Stimulated activated CD4-positive, alpha-beta T cell treated with anti-CD3 and anti-CD28 coated beads, Interleukin-15, amount 100 ng/mL, for 24 hours (primary cell): ENCODE measurements around the gene GCNT2.
"Not testable (repeated sequence)": the region's sequence is repeated elsewhere in the genome, so short reads cannot be mapped to it uniquely, and the experiment has no call there.

Experiments used
- DNase-seq: peaks from one replicate; pipeline ENCODE4 v3.0.0-alpha.2; 2020

Gene GCNT2

GRCh38 chr6:10665595-10665994 is 144.4 kb downstream of the GCNT2 start:
- DNase-seq = not testable (repeated sequence)

- no peak for DNase-seq
Observed at GRCh38 chr6:10668126-10668917, 147.2 kb downstream of the GCNT2 start.

DNA sequence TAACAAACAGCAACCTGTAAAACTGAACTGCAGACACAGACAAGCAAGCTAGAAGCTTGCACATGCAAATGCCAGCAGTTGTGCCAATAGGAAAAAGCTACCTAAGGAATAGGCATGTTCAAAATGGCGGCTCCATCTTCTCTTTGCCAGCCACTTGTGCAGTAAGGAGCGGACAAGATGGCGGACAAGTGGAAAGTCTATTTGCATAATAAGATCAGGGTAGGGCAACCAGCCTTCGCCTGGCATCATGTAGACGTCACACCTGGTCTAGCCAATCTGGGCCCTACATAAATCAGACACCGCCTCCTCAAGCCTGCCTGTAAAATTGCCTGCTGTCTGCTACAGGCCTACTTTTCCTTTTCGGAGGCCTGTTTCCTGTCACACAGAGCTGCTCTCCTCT is 155.3 kb downstream of the GCNT2 start:
- DNase-seq = no peak

DNA sequence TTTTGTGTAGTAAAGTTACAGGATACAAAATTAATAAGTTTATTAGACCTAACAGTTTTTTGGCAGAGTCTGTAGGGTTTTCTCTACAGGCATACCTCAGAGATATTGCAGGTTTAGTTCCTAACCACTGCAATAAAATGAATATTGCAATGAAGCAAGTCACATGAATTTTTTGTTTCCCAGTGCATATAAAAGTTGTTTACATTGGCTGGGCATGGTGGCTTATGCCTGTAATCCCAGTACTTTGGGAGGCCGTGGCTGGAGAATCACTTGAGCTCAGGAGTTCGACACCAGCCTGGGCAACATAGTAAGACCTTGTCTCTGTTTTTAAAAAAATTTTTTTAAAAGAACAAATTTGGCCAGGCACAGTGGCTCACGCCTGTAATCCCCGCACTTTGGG is 157.3 kb downstream of the GCNT2 start:
- DNase-seq = no peak
